Thymus (tissue), 14 donors: ENCODE measurements around the gene PLAAT5. TPM values are rescaled to one million over a fixed set of nuclear protein-coding genes. Genes with fewer than 3 reads are reported as not detected.

ENCODE experiments used
- DNase-seq, 9 donors: peaks; one replicate each; pipeline ENCODE4 v3.0.0-alpha.2; 2013; ENCODE audit warnings: low spot score in 9 of 9, low read depth in 6 of 9, missing footprints in 1 of 9
- H3K27ac ChIP-seq, 2 donors: one replicate each; pipeline ENCODE4 v1.5.1; 2013; ENCODE audit warnings: control low read depth in 1 of 2, low read depth in 1 of 2, low read length in 1 of 2, mild to moderate bottlenecking in 1 of 2, moderate library complexity in 1 of 2
- H3K27me3 ChIP-seq, 2 donors: one replicate each; pipeline ENCODE4 v1.5.1; 2013; ENCODE audit warnings: low read length in 1 of 2; ENCODE audit not compliant: control insufficient read depth in 2 of 2, insufficient read depth in 1 of 2
- H3K36me3 ChIP-seq, 2 donors: one replicate each; pipeline ENCODE4 v1.5.1; 2013; ENCODE audit warnings: low read length in 1 of 2, mild to moderate bottlenecking in 1 of 2, moderate library complexity in 1 of 2; ENCODE audit not compliant: control insufficient read depth in 2 of 2, insufficient read depth in 2 of 2
- H3K4me1 ChIP-seq, 2 donors: one replicate each; pipeline ENCODE4 v1.5.1; 2013; ENCODE audit warnings: low read length in 2 of 2; ENCODE audit not compliant: control insufficient read depth in 2 of 2, insufficient read depth in 2 of 2
- H3K4me3 ChIP-seq, 2 donors: one replicate each; pipeline ENCODE4 v1.5.1; 2013; ENCODE audit warnings: low read length in 2 of 2, control low read depth in 1 of 2, mild to moderate bottlenecking in 1 of 2
- H3K9me3 ChIP-seq, 2 donors: one replicate each; pipeline ENCODE4 v1.5.1; 2013; ENCODE audit warnings: low read length in 1 of 2, mild to moderate bottlenecking in 1 of 2; ENCODE audit not compliant: control insufficient read depth in 2 of 2, insufficient read depth in 1 of 2
- WGBS: extraction: QIAGEN DNeasy Blood & Tissue Kit; methylation state at CpG from one replicate; pipeline ENCODE4 v1.1.7; 2013; 5-methylcytosine and 5-hydroxymethylcytosine counted together
- long read RNA-seq, 10 donors: transcript quantifications; one replicate each; lab custom pipeline, GENCODE V29; 2026
- polyA plus RNA-seq: library from polyadenylated mRNA; stranded (reverse); fragments of 200-250 nt; gene quantifications from one replicate; pipeline ENCODE4 v1.2.3, GENCODE V29; 2013
- total RNA-seq: library from RNA; stranded (reverse); fragments of 120-200 nt; gene quantifications from one replicate; pipeline ENCODE4 v1.2.4, GENCODE V29; 2013
- donor health status: healthy.

Gene PLAAT5, protein sequence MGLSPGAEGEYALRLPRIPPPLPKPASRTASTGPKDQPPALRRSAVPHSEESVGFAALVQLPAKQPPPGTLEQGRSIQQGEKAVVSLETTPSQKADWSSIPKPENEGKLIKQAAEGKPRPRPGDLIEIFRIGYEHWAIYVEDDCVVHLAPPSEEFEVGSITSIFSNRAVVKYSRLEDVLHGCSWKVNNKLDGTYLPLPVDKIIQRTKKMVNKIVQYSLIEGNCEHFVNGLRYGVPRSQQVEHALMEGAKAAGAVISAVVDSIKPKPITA
- total RNA-seq (0.19 TPM), polyA plus RNA-seq (0.11 TPM)
- long read RNA-seq, donor 1, partial matches to known transcripts, result 7 of 7 reads
- long read RNA-seq, donor 1, other reads (novel, unspliced or antisense), result 0 of 7 reads
- long read RNA-seq, donor 2, result 0 reads
- long read RNA-seq, donor 3, partial matches to known transcripts, result 68 of 68 reads
- long read RNA-seq, donor 3, other reads (novel, unspliced or antisense), result 0 of 68 reads
- long read RNA-seq, donor 4, partial matches to known transcripts, result 63 of 63 reads
- long read RNA-seq, donor 4, other reads (novel, unspliced or antisense), result 0 of 63 reads
- long read RNA-seq, donor 5, partial matches to known transcripts, result 105 of 105 reads
- long read RNA-seq, donor 5, other reads (novel, unspliced or antisense), result 0 of 105 reads
- long read RNA-seq, donor 6, partial matches to known transcripts, result 42 of 42 reads
- long read RNA-seq, donor 6, other reads (novel, unspliced or antisense), result 0 of 42 reads
- long read RNA-seq, donor 7, partial matches to known transcripts, result 77 of 77 reads
- long read RNA-seq, donor 7, other reads (novel, unspliced or antisense), result 0 of 77 reads
- long read RNA-seq, donor 8, partial matches to known transcripts, result 0 of 7 reads
- long read RNA-seq, donor 8, other reads (novel, unspliced or antisense), result 7 of 7 reads
- long read RNA-seq, donor 9, partial matches to known transcripts, result 27 of 27 reads
- long read RNA-seq, donor 9, other reads (novel, unspliced or antisense), result 0 of 27 reads
- long read RNA-seq, donor 10, partial matches to known transcripts, result 26 of 26 reads
- long read RNA-seq, donor 10, other reads (novel, unspliced or antisense), result 0 of 26 reads

DNA sequence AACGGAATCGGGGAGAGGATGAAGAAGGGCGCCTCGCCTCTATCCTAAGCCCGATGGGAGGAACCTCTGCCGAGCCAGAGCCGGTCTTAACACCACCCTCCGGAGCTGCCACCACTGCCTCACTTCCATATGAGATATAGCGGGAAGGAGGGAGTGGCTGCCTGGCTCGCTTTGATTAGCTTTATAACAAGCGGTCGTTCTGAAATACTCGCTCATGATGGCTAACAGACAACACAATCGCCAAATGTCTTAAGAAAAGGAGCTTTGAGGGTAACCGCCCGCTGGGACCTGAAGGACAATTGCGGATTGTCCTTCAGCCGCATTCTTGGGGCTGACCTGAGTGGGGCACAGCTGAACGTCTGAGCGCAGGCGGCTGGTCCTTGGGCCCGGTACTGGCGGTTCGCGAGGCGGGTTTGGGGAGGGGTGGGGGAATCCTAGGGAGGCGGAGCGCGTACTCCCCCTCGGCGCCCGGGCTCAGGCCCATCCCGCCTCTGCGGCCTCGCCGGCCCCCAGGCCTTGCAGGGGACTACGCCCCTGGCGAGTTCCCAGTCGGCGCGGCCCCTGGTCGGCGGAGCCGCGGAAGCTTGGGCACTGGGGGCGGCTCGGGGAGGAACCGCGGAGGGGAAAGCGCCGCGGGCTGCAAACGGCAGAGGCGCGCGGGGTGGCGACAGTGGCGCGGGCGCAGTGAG, at the start of gene PLAAT5:
PLAAT5 (minus strand) TSS at position 617 of the 689 bp plus-strand sequence; CDS start at position 484, 133 bp downstream.
- H3K27me3 ChIP-seq, result peaks cover 3 to 29% of the 10 kb centered on the region in 2 donors
- H3K27ac ChIP-seq, result no peak within 1 kb of the TSS
- H3K4me1 ChIP-seq, result peaks cover 7 to 19% of the 10 kb centered on the region in 2 donors
- H3K9me3 ChIP-seq, result no peaks in the 10 kb centered on the region
- no peaks in the 10 kb centered on the region for H3K36me3 ChIP-seq
- H3K4me3 ChIP-seq, result peak within 1 kb of the TSS; percentile 25 to 57
- peak in 2 of 9 donors; percentile 24 to 37 for DNase-seq
- WGBS, result 18% methylated on average over 60 of the region's 60 CpGs

DNA sequence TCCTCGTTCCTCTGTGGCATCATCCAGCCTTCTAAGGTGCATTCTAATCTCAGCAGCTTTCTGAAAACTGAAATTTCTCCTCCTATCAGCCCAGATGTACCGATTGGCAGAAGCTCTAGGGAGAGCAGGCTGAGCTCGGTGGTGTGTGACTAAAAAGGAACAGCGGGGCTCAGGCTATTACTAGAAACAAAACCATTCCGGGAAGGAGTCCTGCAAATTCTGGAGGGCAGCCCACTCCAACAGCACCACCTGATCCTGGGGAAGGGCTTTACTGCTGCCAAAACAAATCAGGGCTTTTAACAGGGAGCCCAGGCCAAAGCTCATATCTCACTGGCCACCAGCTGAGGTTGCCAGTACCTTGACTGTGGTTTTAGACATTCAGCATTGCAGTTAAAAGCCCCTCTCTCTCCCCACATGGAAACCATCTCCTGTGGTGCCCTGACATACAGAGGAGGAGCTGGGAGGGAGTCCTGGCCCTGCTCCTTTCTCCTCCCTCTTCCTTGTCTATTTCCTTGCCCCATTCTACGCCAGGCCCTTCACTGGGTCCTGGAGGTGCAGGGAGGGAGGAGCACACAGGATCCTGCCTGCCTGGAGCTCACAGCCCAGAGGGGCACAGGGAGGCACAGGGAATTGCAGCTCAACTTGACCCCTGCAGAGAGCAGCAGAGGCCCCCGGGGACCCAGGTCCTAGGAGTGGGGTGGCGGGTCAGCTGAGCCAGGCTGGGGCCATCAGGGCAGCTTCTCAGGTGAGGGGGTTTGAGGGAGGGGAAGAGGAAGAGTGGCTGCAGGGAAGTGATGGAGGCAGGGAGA, 46.5 kb upstream of the PLAAT5 start:
- H3K36me3 ChIP-seq, result peaks cover 0 to 2% of the 10 kb centered on the region in 2 donors
- peak overlapping the region; percentile 52 to 54 for H3K4me3 ChIP-seq
- H3K9me3 ChIP-seq, result no peaks in the 10 kb centered on the region
- peaks cover 12 to 32% of the 10 kb centered on the region in 2 donors for H3K4me1 ChIP-seq
- H3K27ac ChIP-seq, result peak overlapping the region; percentile 82 to 84
- H3K27me3 ChIP-seq, result no peaks in the 10 kb centered on the region
- WGBS, result 31% methylated on average over 8 of the region's 8 CpGs
- peak in 1 of 9 donors; percentile 37 for DNase-seq

DNA sequence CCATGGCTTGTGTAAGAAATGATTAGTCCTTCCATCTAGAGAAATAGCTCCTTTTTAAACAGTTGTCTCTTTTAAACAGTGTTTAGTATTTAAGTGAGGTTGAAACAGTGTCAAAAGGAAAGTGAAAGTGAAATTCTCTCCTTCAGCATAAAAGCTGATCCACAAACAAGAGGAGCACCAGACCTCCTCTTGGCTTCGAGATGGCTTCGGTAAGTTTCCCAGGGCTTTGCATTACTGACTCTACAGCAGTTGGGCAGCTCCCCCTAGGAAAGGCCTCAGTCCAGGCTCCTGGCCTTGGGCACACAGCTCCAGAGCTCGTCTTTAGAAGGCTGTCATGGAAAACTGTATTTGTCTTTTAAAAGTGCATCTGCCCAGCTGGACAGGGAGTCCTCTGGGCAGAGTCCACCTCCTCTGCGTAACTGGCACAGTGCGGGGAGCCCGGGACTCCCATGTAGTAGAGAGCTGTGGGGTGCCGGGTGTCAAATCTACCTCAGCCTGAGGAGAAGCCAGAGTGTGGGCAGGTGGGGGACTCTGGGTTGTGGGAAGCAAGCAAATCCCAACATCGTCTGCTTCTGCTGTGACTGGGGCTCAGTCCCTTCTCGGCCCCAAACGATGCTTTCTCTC, 45.8 kb upstream of the PLAAT5 start, which contains the start of gene PLAAT4:
PLAAT4 (plus strand) TSS at position 140 of the 624 bp plus-strand sequence; CDS start at position 201, 61 bp downstream.
- Histone ChIP-seq H3K27me3 (no peaks in the 10 kb centered on the region), H3K4me1 (peaks cover 12 to 32% of the 10 kb centered on the region in 2 donors), H3K27ac (peak within 1 kb of the TSS; percentile 82 to 84), H3K36me3 (peaks cover 0 to 2% of the 10 kb centered on the region in 2 donors), H3K9me3 (no peaks in the 10 kb centered on the region), H3K4me3 (peak within 1 kb of the TSS; percentile 52 to 54)
- WGBS, result 22% methylated on average over 10 of the region's 10 CpGs
- DNase-seq, result peak in 2 of 9 donors; percentile 56 to 77

DNA sequence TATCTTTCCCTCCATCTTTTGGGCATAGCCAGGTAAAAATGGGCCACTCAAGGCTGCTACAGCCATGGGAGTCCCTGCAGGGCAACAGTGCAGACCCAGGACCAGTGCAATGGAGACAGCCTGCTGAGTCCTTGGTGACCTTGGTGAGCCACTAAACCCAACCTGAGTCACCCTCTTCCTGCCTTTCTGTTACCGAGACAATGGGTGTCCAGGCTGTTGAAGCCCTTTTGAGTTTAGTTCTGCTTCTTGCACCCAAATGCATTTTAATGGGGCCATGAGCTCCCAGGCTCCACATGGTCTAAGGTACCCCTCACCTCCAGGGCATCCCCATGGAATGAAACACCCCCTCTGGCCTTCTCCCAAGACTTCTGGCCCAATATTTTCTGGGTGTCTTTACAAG, 44.8 kb upstream of the PLAAT5 start:
- Histone ChIP-seq H3K27me3 (no peaks in the 10 kb centered on the region), H3K27ac (no peak overlapping the region), H3K4me3 (no peak overlapping the region), H3K9me3 (no peaks in the 10 kb centered on the region), H3K4me1 (peaks cover 14 to 38% of the 10 kb centered on the region in 2 donors), H3K36me3 (peaks cover 0 to 2% of the 10 kb centered on the region in 2 donors)
- DNase-seq, result no peak
- 97% methylated on average over 1 of the region's 1 CpG for WGBS

DNA sequence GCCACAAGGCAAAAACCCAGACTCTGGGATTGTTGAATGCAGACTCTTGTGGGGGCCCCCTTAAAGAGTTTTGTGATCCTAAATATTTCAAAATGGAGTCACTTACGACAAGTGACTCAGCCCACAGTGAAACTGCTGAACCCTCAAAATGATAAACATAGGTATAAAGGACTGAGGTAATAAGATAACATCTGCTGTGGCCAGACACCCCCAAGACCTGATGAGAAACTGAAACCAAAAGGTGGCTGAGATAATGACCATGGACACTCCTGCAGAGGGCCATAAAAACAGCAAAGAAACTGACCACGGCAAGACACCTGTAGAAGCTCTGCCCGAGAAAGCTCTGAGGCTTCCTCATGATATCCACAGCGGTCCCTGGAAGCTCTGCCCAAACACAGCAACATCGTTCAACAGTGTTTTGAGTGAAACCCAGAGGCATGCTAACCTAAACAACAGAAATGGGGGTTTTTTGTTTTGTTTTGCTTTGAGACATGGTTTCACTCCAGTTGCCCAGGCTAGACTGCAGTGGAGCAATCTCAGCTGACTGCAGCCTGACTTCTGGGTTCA, 44.0 kb upstream of the PLAAT5 start:
- WGBS, result 91% methylated on average over 5 of the region's 5 CpGs
- Histone ChIP-seq H3K9me3 (no peaks in the 10 kb centered on the region), H3K4me3 (no peak overlapping the region), H3K4me1 (peaks cover 14 to 38% of the 10 kb centered on the region in 2 donors), H3K27me3 (no peaks in the 10 kb centered on the region), H3K27ac (no peak overlapping the region), H3K36me3 (peaks cover 0 to 2% of the 10 kb centered on the region in 2 donors)
- no peak for DNase-seq

DNA sequence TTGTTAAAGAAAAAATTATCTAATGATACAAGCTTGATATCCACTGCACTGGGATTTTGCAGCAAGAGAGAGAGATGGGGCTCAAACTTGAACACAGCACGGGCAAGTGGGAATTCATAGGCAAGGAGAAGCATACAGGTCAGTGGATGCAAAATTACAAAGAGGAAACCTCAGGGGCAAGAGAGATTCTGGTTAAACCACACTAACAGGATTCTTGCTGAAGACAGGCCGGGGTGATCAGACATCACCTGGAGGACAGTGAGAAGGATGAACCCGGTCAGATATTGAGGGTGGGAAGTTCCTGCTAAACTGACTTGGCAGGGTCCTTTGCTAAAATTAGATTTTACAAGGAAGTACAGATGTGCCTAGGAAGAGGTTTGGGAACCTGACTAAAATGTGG, 43.1 kb upstream of the PLAAT5 start:
- H3K36me3 ChIP-seq, result peaks cover 0 to under 1% of the 10 kb centered on the region in 2 donors
- WGBS, result 49% methylated on average over 3 of the region's 3 CpGs
- DNase-seq, result no peak
- no peaks in the 10 kb centered on the region for H3K27me3 ChIP-seq
- peaks cover 14 to 38% of the 10 kb centered on the region in 2 donors for H3K4me1 ChIP-seq
- H3K4me3 ChIP-seq, result no peak overlapping the region
- H3K9me3 ChIP-seq, result no peaks in the 10 kb centered on the region
- H3K27ac ChIP-seq, result no peak overlapping the region

DNA sequence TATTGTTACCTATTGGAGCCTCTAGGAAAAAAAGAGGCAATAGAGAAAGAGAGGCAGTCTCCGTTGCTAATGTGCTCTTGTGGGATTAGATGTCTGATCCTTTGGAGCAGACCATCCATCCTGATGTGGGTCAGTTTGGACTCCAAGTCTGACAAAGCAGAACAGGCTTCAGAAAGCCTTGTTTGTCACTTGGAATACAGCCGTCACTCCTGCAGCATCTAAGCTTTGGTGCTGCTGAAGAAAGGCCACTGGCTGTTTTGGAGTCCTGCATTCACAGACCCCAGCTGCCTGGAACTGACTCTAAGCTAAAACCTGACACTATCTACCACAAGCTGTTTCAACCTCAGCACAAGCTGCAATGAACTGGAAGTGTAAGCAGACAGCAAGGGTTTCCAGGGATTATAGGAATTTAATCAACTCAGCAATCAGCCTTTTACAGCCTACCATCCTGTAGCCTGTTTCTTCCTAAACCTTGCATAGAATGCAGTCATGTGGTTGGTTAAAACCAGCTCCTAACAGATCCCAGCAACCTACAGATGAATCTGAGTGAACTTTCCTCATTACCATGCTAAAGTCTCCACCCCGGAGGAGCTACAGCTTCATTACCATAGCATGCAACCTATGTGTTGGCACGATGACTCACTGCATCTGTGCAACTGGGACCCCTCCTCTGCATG, 42.0 kb upstream of the PLAAT5 start:
- H3K4me1 ChIP-seq, result peaks cover 11 to 30% of the 10 kb centered on the region in 2 donors
- WGBS, result 97% methylated on average over 4 of the region's 4 CpGs
- H3K4me3 ChIP-seq, result no peak overlapping the region
- H3K27ac ChIP-seq, result no peak overlapping the region
- no peaks in the 10 kb centered on the region for H3K36me3 ChIP-seq
- no peaks in the 10 kb centered on the region for H3K27me3 ChIP-seq
- H3K9me3 ChIP-seq, result no peaks in the 10 kb centered on the region
- no peak for DNase-seq
